Measurements from ENCODE around the gene GRAMD1B.

GRAMD1B gene

GRCh38 chr11:123478352-123478987 is 48.4 kb downstream of the GRAMD1B start:
- peak; percentile 60 for DNase-seq

DNA sequence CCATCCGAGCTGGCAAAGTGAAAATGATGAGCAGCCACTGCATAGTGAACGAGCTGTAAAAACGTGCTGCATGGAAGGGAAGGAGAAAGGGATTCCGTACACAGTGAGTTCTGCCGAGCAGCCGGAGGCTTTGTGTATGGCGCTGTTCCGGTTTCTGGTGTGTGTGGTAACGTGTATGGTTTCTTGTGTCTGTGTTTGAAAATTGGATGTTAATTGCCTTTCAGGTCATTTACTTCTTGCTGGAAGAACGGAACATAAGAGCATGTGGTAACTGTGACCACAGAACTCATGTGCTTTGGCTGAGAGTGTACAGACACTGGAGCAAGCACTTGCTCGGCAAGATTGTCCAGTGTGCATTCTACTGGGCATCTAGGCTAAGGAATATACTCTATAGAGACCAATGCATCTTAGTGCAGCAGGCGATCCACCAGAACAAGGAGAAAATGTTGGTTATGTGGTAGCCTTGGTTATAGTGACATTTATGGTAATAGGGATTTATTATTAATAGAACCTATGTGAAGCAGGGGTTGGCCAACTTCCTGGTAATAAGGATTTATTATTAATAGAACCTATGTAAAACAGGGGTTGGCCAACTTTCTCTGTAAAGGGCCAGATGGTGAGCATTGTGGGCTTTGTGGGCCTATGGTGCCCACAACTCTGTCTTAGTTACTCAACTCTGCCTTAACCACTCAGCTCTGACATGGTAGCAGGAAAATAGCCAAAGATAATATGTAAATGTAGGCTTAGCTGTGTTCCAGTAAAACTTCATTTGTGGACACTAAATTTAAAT is 49.2 kb downstream of the GRAMD1B start:
- DNase-seq, result no peak

- no peak for DNase-seq
Observed at GRCh38 chr11:123480290-123480815, 50.3 kb downstream of the GRAMD1B start.

GRCh38 chr11:123480882-123481281 is 50.8 kb downstream of the GRAMD1B start:
- no peak for DNase-seq

- DNase-seq, result no peak
Observed at GRCh38 chr11:123481640-123482039, 51.6 kb downstream of the GRAMD1B start.

GRCh38 chr11:123482218-123482617 is 52.1 kb downstream of the GRAMD1B start:
- no peak for DNase-seq

DNA sequence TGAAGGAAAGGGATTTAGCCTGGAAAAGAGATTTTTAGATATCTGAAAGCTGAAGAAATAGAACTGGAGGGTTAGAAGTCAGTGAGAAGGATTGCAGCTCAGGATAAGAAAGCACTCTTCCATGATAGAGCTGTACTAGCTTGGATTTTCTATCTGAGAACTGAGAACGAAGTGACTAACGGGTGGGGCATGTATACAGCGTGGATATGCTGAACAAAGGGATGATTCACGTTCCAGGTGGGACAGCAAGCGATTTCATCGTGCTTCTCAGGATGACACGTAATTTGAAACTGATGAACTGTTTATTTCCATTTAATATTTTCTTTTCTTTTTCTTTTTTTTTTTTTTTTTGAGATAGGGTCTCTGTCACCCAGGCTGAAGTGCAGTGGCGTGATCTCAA is 53.0 kb downstream of the GRAMD1B start:
- no peak for DNase-seq

- no peak for DNase-seq
Observed at GRCh38 chr11:123483466-123483865, 53.4 kb downstream of the GRAMD1B start.

DNA sequence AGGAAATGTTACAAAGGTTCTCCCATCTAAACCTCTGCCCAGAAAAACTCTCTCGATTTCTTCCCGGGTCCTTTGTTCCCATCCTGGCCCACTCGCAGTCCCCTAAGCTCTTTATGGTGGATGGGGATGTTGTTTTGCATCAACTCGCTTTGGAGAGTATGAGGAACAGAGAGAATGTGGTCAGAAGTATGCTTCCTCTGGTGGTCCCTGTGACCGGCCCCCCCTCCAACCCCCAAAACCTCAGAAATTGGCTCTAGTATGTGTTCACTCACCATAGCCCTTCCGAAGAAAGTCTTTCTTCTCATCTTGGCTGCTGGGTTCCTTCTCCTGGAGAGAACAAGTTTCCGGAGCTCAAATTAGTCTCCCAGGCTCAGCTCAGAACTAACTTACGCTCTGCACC is 54.4 kb downstream of the GRAMD1B start:
- DNase-seq, result no peak

- DNase-seq, result no peak
Observed at GRCh38 chr11:123487157-123487744, 57.2 kb downstream of the GRAMD1B start.

GRCh38 chr11:123490527-123490926 is 60.5 kb downstream of the GRAMD1B start:
- no peak for DNase-seq

DNA sequence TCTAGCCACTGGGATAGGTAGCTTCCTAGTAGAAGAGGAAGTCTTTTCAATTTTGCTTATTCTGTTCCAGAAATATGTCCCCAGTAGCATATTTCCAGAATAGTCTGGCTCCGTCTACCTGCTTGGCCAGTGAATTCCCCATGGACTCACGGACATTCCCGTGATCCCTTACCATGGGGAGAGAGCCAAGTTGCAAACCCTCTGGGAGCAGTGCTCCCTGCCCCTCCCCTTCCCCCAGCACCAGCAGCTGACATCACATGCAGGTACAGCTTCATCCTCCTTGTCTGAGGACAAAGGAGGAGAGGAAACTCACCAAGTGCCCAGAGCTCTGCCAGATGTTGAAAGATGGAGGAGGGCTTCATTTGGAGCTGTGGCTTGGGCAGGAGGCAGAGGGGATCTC is 61.2 kb downstream of the GRAMD1B start:
- DNase-seq, result no peak

DNA sequence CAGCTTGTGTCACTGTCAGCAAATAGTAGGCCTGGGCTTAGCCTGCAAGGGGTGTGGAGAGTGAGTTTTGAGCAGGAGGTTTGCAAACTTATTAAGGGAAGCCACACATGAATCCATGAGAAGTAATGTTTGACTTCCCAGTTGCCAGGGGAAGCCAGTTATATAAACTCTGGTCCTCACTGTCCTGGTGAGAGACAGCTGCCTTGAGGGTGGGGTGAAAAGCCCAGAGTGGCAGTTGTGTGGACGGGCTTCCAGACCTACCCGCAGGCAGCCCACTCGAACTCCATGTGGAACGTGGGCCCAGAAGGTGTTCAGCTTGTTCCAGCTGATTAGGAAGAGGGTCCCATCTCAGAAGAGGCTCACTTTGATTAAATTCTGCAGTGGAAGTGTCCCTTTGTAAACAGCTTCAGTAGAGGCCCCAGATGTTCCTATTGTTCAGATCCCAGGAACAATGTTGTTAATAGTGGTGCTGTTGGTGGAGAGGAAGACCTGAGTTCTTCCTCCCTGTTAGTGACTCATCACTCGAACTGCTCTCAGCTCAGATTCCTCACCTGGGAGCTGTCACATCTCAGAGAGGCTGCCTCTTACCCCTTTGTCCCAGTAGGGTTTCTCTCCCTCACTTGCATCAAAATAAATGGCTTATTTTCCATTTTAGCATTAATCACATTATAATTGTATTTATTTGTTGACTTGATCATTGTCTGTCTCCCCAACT is 63.4 kb downstream of the GRAMD1B start:
- DNase-seq, result no peak

GRCh38 chr11:123494195-123495050 is 64.4 kb downstream of the GRAMD1B start:
- DNase-seq, result no peak

GRCh38 chr11:123504401-123504800 is 74.3 kb downstream of the GRAMD1B start:
- no peak for DNase-seq

DNA sequence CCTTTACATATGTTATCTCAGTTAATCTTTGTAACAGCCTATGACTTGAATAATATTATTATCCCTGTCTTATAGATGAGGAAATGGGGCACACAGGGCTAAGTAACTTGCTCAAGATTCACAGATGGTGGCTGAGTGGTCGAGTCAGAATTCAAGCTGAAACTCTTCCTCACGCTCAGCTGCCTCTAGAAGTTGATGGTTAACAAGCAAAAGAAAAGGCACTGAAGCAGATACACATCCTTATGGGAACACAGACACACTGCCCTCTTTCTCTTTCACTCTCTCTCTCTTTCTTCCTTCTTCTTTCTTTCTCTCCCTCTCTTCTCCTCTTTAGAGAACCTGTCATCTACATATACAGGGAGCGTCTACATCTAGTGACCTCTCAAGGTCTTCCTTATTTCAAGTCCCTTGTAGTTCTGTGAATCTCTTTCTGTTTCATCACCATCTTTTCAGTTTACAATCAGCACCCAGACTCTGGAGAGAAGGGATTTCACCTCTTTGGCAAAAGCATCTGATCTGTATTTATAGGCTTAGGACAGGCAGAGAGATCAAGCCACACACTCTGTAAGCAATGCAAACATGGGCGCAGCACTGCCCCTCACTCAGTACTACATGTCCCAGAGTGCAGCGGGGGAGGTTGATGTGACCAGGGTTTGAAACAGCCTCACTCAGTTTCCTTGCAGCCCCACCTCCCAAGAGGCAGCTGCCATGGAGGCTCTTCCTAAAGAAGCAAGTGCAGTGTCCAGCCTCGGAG is 75.7 kb downstream of the GRAMD1B start:
- no peak for DNase-seq

DNA sequence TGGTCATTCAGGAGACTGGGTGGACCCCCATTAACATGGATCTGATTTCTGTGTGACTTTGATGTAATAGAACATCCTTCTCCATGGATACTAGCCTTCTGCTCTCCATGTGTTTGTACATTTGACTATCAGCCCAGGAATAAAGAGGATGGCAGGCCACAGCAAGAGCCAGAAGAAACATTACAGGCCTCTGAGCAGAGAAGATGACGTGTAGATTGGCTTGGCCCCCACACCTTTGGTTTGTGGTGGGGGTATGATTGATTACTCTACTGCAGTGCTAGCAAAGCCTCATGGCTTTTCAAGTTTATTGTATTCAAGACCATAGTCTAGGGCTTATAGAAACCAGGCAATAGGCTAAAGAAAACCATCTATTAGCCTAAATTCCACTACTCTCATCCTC is 77.0 kb downstream of the GRAMD1B start:
- no peak for DNase-seq

DNA sequence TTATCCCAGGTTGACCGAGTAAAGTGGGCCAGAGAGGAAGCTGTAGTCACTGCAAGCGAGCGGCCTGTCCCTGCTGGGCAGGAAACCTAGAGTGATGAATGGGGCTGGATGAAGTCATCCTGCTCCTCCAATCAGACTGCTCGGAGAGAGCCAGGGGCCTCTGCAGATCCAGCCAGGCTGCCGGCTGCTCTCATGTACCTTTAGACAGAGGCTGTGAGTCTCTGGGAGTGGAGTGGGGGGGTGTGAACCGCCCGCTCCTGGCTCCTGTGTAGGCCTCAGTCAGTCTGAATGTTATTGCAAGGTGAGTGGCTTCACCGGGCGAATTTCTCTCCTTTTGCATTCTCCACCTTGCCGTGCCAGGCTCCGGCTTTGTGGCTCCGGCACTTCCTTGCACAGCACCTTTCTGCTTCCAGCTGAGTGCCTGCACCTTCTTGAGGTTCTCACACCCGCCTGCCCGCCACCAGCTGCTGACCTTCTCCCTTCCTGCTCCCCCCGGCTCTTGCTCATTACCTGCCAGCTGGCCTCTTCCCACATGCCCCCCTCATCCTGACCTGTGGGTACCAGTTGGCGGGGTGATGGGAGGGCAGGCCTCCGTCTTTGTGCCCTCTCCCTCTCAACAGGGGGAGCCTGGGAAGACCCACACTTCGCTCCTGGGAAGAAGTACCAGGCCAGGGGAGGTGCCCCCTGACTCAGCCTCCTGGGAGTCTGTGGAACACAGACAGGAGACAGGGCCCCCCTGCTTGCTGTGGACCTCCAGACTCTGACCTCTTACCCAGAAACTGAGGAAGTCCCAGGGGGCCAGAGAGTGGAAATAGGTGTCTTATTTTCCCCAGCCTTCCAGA is 79.9 kb downstream of the GRAMD1B start:
- DNase-seq, result no peak

GRCh38 chr11:123510579-123510905 is 80.5 kb downstream of the GRAMD1B start:
- DNase-seq, result no peak

DNA sequence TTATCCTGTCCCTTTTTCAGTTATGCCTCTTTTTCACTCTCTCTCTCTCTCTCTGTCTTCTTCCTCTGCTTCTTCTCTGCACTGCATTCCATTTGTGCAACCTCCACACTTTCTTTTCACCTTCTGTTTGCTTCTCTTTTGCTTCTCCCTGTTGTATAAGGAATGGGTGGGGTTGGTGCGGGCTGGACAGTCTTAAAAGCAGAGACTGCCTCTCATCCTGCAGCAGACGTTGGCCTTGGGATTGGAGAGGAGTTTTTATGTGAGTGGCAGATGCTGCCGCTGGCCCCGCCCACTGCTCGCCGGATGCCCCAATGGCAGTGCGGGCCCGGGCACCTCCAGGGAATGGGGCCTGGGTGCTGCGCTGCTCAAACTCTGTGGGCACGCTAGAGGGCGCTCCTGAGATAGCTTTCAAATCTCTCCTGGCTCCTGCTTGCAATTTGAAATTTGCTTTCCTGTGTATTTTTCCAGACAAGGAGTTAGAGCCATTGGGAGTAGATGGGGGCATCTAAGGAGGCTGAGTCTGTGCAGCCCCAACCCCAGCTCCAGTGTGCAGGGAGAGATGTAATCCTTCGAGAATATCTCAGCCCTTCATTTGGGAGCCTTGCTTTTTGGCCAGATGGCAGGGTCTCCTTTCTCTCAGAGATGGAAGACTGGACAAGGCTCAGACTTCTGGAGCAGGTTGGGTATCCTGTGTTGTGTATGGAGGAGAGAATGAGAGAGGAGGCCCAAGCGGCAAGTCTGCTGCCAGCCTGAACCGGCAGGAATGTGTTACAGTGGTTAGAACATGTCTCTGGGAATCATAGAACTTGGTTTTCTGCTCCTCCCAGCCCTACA is 81.2 kb downstream of the GRAMD1B start:
- peak; percentile 78 for DNase-seq
